Body of pancreas (tissue), 4 donors: ENCODE data around the gene CYP2W1. TPM values are rescaled to one million over a fixed set of nuclear protein-coding genes. Genes with fewer than 3 reads are reported as not detected.
"Not testable (repeated sequence)": the region's sequence is repeated elsewhere in the genome, so short reads cannot be mapped to it uniquely, and the experiment has no call there.

Experiments
- ATAC-seq: fragments of 150-250 bp; one replicate; pipeline ENCODE4 v1.9.1; 2016
- DNase-seq, 4 donors: peaks; one replicate each; pipeline ENCODE4 v3.0.0-alpha.2; 2019
- H3K27ac ChIP-seq, 4 donors: fragments of 200-600 bp; sonication (generic); 1 replicate in 3 of 4; 2 replicates in 1 of 4; pipeline versions ENCODE4 v1.5.1 to v1.6.1; 2016 to 2019; ENCODE audit warnings: mild to moderate bottlenecking in 1 of 4, mixed read lengths in 1 of 4, moderate library complexity in 1 of 4
- H3K27me3 ChIP-seq, 2 donors: fragments of 200-600 bp; sonication (generic); one replicate each; pipeline ENCODE4 v1.6.0; 2016; ENCODE audit warnings: mild to moderate bottlenecking in 1 of 2
- H3K36me3 ChIP-seq, 2 donors: fragments of 200-600 bp; sonication (generic); replicated peaks in 1 of 2; 2 replicates each; pipeline ENCODE4 v1.5.1; 2016; ENCODE audit warnings: low read depth in 2 of 2; ENCODE audit not compliant: insufficient read depth in 1 of 2
- H3K4me1 ChIP-seq: fragments of 200-600 bp; sonication (generic); one replicate; pipeline ENCODE4 v1.6.0; 2016
- H3K4me3 ChIP-seq, 2 donors: fragments of 200-600 bp; sonication (generic); 1 replicate in 1 of 2; 2 replicates in 1 of 2; pipeline ENCODE4 v1.5.1; 2016 to 2019
- H3K9me3 ChIP-seq, 3 donors: fragments of 200-600 bp; sonication (generic); 1 replicate in 2 of 3; 2 replicates in 1 of 3; pipeline ENCODE4 v1.5.1; 2016
- POLR2A ChIP-seq, 3 donors: fragments of 450-650 bp; IDR thresholded peaks; one replicate each; pipeline ENCODE4 v1.6.1; 2016; ENCODE audit warnings: antibody characterized with exemption in 3 of 3, mild to moderate bottlenecking in 2 of 3
- WGBS, 2 donors: methylation state at CpG; one replicate each; pipeline ENCODE4 v1.1.5; 2017; 5-methylcytosine and 5-hydroxymethylcytosine counted together
- intact Hi-C: fragments of 100-400 bp; cut with DNase I; formaldehyde crosslinking; loops from one replicate; pipeline ENCODE4 v1.15.1; 2023
- total RNA-seq, 2 donors: library from RNA; depleted of rRNA; stranded (reverse); fragments of >200 nt; gene quantifications; one replicate each; pipeline ENCODE4 v1.1.0, GENCODE V29; 2016
- TF ChIP-seq, protein P1 (sequence below), 7 experiments: fragments of 450-650 bp in 4 of 7; fragments of 200-600 bp in 3 of 7; sonication (generic) in 3 of 7; IDR thresholded peaks; one replicate each; pipeline ENCODE4 v1.5.1; 2016 to 2019; ENCODE audit warnings: antibody characterized with exemption in 7 of 7

CYP2W1 gene
- total RNA-seq, 2 donors from 2014 or later, result not detected

DNA sequence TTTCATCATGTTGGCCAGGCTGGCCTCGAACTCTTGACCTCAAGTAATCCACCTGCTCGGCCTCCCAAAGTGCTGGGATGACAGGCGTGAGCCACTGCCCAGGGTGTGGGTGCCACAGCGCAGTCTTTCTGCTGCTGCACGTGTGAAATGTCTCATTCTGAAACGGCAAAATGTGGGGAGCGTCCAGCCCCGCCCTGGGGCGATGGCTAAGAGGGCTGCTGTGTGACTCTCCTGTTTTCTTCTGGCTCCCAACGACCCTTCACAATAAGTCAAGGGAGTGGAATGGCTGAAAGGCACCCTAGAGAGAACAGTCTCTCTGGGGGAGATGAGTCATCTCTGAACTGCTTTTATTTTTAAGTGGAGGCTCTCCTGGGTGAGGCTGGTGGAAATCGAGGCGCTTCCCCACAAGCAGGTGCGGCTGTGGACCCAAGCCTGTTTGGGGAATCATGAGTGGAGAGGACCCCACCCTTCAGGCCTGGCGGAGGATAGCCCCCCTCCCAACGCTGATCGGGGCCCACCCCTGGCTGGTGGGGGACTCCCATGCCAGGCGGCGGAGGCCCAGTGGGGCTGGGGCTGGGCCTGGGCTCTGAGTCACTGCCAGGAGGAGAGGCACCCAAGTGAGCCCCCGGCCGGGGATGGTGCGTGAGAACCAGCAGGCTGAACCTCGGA, 46.5 kb upstream of the CYP2W1 start:
- no peaks in the 10 kb centered on the region for H3K27me3 ChIP-seq
- H3K36me3 ChIP-seq, result no peaks in the 10 kb centered on the region
- intact Hi-C loops, result no loop called here
- ATAC-seq, result no peak
- 80 to 86% methylated on average over 13 to 22 of the region's 22 CpGs for WGBS, 2 donors
- H3K4me1 ChIP-seq, result no peaks in the 10 kb centered on the region
- no peak for DNase-seq
- H3K4me3 ChIP-seq, result no peak overlapping the region
- H3K27ac ChIP-seq, result no peak overlapping the region
- TF ChIP-seq POLR2A (IDR thresholded peaks at IDR 0.05), result no peak
- no peaks in the 10 kb centered on the region for H3K9me3 ChIP-seq

DNA sequence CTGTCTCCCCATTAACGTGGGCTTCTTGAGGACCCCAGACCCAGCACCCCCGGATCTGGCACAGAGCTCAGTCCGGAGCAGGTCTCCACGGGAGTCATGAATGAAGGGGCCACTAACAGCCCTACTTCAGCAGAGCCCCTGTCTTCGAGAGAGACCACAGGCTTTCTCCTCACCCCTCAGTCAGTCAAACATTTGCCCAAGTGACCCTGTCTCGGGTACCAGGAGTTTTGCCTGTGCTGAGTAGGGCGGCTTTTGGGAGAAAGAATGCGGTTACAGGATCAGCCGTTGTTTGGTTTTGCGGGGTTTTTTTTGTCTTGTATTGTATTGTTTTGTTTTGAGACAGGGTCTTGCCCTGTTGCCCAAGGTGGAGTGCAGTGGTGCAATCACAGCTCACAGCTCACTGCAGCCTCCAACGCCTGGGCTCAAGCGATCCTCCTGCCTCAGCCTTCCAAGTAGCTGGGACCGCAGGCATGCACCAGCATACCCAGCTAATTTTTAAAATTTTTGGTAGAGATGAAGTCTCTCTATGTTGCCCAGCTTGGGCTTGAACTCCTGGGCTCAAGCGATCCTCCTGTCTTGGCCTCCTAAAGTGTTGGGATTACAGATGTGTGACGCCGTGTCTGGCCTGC, 45.0 kb upstream of the CYP2W1 start:
- no peak overlapping the region for H3K4me3 ChIP-seq
- H3K36me3 ChIP-seq, result no peaks in the 10 kb centered on the region
- no peaks in the 10 kb centered on the region for H3K27me3 ChIP-seq
- intact Hi-C loops, result no loop called here
- no peaks in the 10 kb centered on the region for H3K9me3 ChIP-seq
- WGBS, 2 donors, result 90 to 97% methylated on average over 13 to 16 of the region's 16 CpGs
- H3K27ac ChIP-seq, result no peak overlapping the region
- no peak for DNase-seq
- H3K4me1 ChIP-seq, result no peaks in the 10 kb centered on the region
- no peak for TF ChIP-seq POLR2A (IDR thresholded peaks at IDR 0.05)
- TF ChIP-seq, protein P1, sequence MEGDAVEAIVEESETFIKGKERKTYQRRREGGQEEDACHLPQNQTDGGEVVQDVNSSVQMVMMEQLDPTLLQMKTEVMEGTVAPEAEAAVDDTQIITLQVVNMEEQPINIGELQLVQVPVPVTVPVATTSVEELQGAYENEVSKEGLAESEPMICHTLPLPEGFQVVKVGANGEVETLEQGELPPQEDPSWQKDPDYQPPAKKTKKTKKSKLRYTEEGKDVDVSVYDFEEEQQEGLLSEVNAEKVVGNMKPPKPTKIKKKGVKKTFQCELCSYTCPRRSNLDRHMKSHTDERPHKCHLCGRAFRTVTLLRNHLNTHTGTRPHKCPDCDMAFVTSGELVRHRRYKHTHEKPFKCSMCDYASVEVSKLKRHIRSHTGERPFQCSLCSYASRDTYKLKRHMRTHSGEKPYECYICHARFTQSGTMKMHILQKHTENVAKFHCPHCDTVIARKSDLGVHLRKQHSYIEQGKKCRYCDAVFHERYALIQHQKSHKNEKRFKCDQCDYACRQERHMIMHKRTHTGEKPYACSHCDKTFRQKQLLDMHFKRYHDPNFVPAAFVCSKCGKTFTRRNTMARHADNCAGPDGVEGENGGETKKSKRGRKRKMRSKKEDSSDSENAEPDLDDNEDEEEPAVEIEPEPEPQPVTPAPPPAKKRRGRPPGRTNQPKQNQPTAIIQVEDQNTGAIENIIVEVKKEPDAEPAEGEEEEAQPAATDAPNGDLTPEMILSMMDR (IDR thresholded peaks at IDR 0.05), result no peak
- no peak for ATAC-seq

DNA sequence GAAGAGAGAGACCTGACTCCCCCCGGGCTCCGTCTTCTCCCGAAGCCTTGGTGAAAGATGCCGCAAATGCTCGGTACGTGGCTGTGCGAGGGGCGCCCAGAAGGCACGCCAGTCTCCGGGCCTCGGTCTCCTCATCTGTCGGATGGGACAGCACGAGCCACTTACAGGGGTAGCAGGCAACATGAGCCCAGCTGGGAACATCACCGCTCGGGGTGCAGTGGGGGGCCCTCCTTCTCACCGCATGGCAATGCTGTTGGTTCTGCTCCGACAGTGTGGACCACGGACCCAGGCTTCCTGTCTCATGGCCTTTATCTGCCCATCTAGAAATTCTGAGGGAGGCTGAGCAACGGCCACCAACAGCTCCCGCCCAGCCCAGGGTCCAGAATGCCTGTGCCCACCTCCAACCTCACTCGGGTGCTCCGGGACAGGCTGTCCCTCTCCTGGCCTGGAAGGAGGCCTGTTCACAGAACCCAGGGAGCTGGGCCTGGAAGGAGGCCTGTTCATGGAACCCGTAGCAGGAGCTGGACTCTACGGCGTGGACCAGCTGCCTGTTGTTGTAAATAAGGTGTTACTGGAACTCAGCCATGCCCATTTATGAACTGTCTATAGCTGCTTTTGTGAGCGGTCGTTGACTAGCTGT, 44.3 kb upstream of the CYP2W1 start:
- WGBS, 2 donors, result 92 to 98% methylated on average over 8 to 27 of the region's 27 CpGs
- no peak for TF ChIP-seq POLR2A (IDR thresholded peaks at IDR 0.05)
- TF ChIP-seq, protein P1 (IDR thresholded peaks at IDR 0.05), result no peak
- Histone ChIP-seq H3K36me3 (no peaks in the 10 kb centered on the region), H3K9me3 (no peaks in the 10 kb centered on the region), H3K27ac (no peak overlapping the region), H3K4me1 (no peaks in the 10 kb centered on the region), H3K27me3 (no peaks in the 10 kb centered on the region), H3K4me3 (no peak overlapping the region)
- ATAC-seq (no peak), DNase-seq (peak in 1 of 4 donors; percentile 7)
- intact Hi-C loops, result no loop called here

DNA sequence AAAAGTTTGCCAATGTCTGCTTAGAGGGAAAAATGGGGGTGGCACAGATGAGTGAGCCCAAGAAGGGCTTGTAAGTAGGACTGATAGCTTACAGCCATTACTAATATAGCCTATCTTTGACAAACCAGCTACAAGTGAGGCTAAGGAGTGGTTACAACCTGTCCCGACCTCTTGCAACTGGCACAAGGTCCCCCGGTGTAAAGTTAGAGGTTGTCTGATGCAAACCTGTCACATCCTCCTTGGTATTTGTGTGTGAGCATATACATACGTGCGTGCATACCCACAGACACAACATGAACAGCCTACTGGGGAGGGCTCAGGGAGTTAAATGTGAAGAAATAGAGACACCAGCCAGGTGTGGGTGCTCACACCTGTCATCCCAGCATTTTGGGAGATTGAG, 43.1 kb upstream of the CYP2W1 start:
- Histone ChIP-seq H3K4me1 (peaks cover 7% of the 10 kb centered on the region), H3K27me3 (no peaks in the 10 kb centered on the region), H3K4me3 (no peak overlapping the region), H3K27ac (no peak overlapping the region), H3K36me3 (no peaks in the 10 kb centered on the region), H3K9me3 (no peaks in the 10 kb centered on the region)
- ATAC-seq (no peak), DNase-seq (peak in 1 of 4 donors; percentile 3)
- 95% methylated on average over 4 of the region's 4 CpGs for WGBS, 2 donors
- no peak for TF ChIP-seq POLR2A (IDR thresholded peaks at IDR 0.05)
- TF ChIP-seq, protein P1 (IDR thresholded peaks at IDR 0.05), result no peak
- intact Hi-C loops, result no loop called here

DNA sequence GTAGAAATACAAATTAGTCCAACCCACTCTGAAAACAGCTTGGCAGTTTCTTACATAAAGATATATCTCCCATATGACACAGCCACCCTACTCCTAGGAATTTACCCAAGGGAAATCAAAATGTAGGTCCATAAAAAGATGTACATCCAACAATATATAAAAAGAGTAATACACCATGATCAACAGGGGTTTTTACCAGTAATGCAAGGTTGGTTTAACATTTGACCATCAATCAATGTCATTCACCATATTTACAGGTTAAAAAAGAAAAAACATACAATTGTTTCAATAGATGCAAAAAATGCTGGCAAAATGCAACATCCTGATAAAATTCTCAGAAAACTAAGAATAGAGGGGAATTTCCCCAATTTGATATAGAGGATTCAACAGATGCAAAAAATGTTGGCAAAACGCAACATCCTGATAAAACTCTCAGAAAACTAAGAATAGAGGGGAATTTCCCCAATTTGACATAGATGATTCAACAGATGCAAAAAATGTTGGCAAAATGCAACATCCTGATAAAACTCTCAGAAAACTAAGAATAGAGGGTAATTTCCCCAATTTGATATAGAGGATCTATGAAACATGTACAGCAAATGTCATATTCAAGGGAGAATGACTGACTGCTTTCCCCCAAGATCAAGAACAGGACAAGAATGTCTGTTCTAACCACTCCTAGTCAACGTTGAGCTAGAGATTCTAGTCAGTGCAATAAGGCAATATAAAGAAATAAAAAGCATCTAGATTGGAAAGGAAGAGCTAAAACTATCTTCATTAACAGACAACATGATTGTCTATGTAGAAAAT, 42.2 kb upstream of the CYP2W1 start:
- Histone ChIP-seq H3K27me3 (no peaks in the 10 kb centered on the region), H3K36me3 (no peaks in the 10 kb centered on the region), H3K4me1 (peaks cover 14% of the 10 kb centered on the region), H3K9me3 (no peaks in the 10 kb centered on the region), H3K27ac (no peak overlapping the region), H3K4me3 (no peak overlapping the region)
- intact Hi-C loops, result no loop called here
- no peak for ATAC-seq
- TF ChIP-seq, protein P1 (IDR thresholded peaks at IDR 0.05), result no peak
- TF ChIP-seq POLR2A (IDR thresholded peaks at IDR 0.05), result no peak
- no peak for DNase-seq
- WGBS, 2 donors, result 39 to 70% methylated on average over 2 of the region's 2 CpGs

DNA sequence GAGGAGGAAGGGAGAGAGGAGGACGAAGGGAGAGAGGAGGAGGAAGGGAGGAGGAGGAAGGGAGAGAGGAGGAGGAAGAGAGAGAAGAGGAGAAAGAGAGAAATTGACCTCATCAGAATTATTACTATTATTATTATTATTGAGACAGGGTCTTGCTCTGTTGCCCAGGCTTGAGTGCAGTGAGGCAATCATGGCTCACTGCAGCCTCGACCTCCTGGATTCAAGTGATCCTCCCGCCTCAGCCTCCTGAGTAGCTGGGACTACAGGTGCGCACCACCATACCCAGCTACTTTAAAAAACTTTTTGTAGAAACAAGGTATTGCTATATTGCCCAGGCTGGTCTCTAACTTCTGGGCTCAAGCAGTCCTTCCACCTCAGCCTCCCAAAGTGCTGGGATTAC, 39.2 kb upstream of the CYP2W1 start:
- H3K4me1 ChIP-seq, result peaks cover 23% of the 10 kb centered on the region
- H3K9me3 ChIP-seq, H3K27ac ChIP-seq, intact Hi-C loops, H3K27me3 ChIP-seq, DNase-seq, H3K36me3 ChIP-seq, H3K4me3 ChIP-seq, ATAC-seq: not testable (repeated sequence)
- WGBS, 2 donors, result 94 to 96% methylated on average over 4 of the region's 4 CpGs
